Measurements from ENCODE around the gene NDE1. TPM values are rescaled to one million over a fixed set of nuclear protein-coding genes. Genes with fewer than 3 reads are reported as not detected.
A peak's percentile ranks its signal among the peaks of the same experiment; 100 is the strongest.
"Not testable (repeated sequence)": the region's sequence is repeated elsewhere in the genome, so short reads cannot be mapped to it uniquely, and the experiment has no call there.

The NDE1 gene
- total RNA-seq, 2 experiments from 2014 or later: 107 to 117 TPM

DNA sequence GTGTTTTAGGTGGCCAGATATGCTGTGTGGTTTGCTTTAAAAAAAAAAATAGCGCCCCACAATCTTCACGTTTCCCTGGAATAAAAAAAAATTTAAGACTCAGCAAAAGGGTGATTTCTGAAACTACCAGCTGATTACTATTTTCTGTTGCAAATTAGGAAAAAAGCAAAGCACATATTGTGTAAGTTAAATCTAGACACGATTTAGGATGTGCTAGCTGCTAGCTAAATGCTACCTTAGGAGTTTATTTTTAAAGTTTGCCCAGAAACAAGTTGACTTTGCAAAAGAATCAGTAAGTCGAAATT, 6.1 kb upstream of the NDE1 start:
- peaks cover 46% of the 10 kb centered on the region for H3K4me1 Mint-ChIP-seq
- ChIA-PET CTCF (interaction anchor here (0.7 to 1.4 kb wide), 8 partner anchors 9 to 218 kb away, joined by 3 to 5 read pairs (median 4); no protein-coding TSS in a partner anchor), POLR2A (no interaction called here)
- H3K9me3 Mint-ChIP-seq (ENCODE audit: low read depth): no peaks in the 10 kb centered on the region
- intact Hi-C loops (cut with DNase I, micrococcal nuclease): loop anchor here (1.0 to 10.0 kb wide), 11 partner anchors 53 to 1011 kb away; partner anchors contain the start of genes BFAR (in 2 of the 2), BMERB1 (in 1 of the 2), CEP20 (in 1 of the 2) and NTAN1 (in 1 of the 2)
- no peak for ATAC-seq
- no peaks in the 10 kb centered on the region for H3K27me3 Mint-ChIP-seq
- H3K27ac Mint-ChIP-seq: peak overlapping the region; percentile 98
- H3K36me3 Mint-ChIP-seq (ENCODE audit: low read depth): peaks cover 8% of the 10 kb centered on the region
- no peak for DNase-seq
- H3K4me3 Mint-ChIP-seq: peak overlapping the region; percentile 84

DNA sequence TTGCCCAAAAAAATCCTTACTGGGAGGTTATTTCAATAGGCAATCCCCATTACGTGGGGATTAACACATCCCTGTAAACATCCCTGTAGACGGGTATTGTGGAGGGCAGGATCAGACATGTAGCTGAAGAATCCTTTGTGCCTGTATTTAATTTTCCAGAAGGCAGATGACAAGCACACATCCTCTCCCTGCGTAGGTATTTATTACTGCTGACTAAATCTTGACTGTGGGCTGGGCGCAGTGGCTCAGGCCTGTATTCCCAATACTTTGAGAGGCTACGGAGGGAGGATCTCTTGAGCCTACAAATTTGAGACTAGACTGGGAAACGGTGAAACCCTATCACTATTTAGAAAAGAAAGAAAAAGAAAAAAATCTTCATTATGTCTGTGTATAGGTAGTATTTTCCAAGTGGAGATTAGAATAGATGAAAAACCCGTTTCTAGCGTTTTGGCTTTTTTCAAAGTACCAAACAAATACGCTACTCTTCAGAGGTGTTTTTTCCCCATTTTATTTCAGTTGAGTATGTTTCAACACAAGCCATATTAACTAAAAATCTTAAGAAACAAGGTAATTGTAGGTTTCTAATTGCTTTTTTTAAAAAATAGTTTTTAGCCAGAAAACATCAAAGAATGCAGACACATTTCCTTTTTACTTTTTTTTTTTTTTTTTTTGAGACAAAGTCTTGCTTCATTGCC, 5.6 kb upstream of the NDE1 start:
- peak overlapping the region; percentile 98 for H3K27ac Mint-ChIP-seq
- ATAC-seq: no peak

DNA sequence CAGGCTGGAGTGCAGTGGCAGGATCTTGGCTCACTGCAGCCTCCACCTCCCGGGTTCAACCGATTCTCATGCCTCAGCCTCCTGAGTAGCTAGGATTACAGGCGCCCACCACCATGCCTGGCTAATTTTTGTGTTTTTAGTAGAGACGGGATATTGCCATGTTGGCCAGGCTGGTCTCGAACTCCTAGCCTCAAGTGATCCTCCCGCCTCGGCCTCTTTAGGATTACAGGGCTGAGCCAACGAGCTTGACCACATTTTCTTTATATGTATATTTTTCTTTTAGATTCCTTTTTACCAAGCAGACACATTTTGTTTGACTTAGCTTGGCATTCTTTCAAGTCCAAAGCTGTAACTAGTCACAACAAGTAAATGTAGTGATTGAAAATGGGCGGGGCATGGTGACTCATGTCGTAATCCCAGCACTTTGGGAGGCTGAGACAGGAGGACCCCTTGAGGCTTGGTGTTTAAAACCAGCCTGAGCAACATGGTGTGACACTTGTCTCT, 5.0 kb upstream of the NDE1 start:
- POLR2A ChIA-PET: interaction anchor here (0.6 kb wide), 1 partner anchor 64 kb away, joined by 3 read pairs; no protein-coding TSS in a partner anchor
- DNase-seq: peak; percentile 76
- not testable (repeated sequence) for ATAC-seq; H3K9me3 Mint-ChIP-seq (ENCODE audit: low read depth); H3K27me3 Mint-ChIP-seq; H3K4me3 Mint-ChIP-seq; H3K36me3 Mint-ChIP-seq (ENCODE audit: low read depth)
- Mint-ChIP-seq H3K27ac (peak overlapping the region; percentile 55), H3K4me1 (peaks cover 40% of the 10 kb centered on the region)
- CTCF ChIA-PET: interaction anchor here (0.6 to 1.5 kb wide), 5 partner anchors 10 to 59 kb away, joined by 3 to 7 read pairs (median 4); no protein-coding TSS in a partner anchor
- intact Hi-C loops (cut with DNase I, micrococcal nuclease): loop anchor here (5.0 to 10.0 kb wide), 3 partner anchors 158 to 1010 kb away; partner anchors contain the start of genes BFAR (in 1 of the 2), NTAN1 (in 1 of the 2) and PARN (in 1 of the 2)

More for the DNA sequence above, 5.6 kb upstream of the NDE1 start:
- H3K27me3 Mint-ChIP-seq: no peaks in the 10 kb centered on the region
- CTCF ChIA-PET: interaction anchor here (0.7 to 1.5 kb wide), 10 partner anchors 9 to 218 kb away, joined by 3 to 7 read pairs (median 4); no protein-coding TSS in a partner anchor
- H3K4me1 Mint-ChIP-seq: peaks cover 42% of the 10 kb centered on the region
- no peaks in the 10 kb centered on the region for H3K9me3 Mint-ChIP-seq (ENCODE audit: low read depth)
- intact Hi-C loops (cut with DNase I, micrococcal nuclease): loop anchor here (5.0 to 10.0 kb wide), 3 partner anchors 157 to 1010 kb away; partner anchors contain the start of genes BFAR (in 1 of the 2), NTAN1 (in 1 of the 2) and PARN (in 1 of the 2)
- H3K36me3 Mint-ChIP-seq (ENCODE audit: low read depth): peaks cover 5% of the 10 kb centered on the region
- peak overlapping the region; percentile 84 for H3K4me3 Mint-ChIP-seq
- POLR2A ChIA-PET: interaction anchor here (0.6 kb wide), 1 partner anchor 64 kb away, joined by 3 read pairs; no protein-coding TSS in a partner anchor
- DNase-seq: no peak

DNA sequence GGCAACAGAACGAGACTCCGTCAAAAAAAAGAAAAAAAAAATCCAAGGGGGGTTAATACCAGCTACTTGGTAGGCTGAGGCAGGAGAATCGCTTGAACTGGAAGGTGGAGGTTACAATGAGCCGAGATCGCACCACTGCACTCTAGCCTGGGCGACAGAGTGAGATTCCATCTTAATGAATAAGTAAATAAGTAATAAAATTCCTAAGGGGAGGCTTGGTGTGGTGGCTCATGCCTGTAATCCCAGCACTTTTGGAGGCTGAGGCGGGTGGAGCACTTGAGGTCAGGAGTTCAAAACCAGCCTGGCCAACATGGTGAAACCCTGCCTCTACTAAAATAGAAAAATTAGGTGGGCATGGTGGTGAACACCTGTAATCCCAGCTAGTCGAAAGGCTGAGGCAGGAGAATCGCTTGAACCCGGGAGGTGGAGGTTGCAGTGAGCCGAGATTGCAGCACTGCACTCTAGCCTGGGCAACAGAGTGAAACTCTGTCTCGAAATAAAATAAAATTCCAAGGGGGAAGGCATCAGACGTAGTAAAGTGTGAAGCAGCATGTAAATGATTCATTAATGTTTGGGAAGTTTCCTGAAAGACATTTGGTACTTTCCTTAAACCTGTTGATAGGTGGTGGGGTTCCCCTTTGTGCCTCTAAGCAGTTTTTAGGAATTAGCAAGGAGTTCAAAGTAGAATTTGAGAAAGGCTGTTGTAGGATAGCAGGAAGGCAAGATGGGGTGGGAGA, 3.3 kb upstream of the NDE1 start:
- POLR2A ChIA-PET; ATAC-seq; H3K36me3 Mint-ChIP-seq (ENCODE audit: low read depth); H3K27ac Mint-ChIP-seq; H3K27me3 Mint-ChIP-seq; H3K9me3 Mint-ChIP-seq (ENCODE audit: low read depth); H3K4me3 Mint-ChIP-seq; DNase-seq: not testable (repeated sequence)
- intact Hi-C loops (cut with DNase I, micrococcal nuclease): loop anchor here (10.0 kb wide), 2 partner anchors 592 to 1012 kb away; partner anchors contain the start of genes BFAR (in 1 of the 2), NTAN1 (in 1 of the 2) and PARN (in 1 of the 2)
- CTCF ChIA-PET: interaction anchor here (0.7 kb wide), 1 partner anchor 12 kb away, joined by 4 read pairs; no protein-coding TSS in a partner anchor
- H3K4me1 Mint-ChIP-seq: peaks cover 26% of the 10 kb centered on the region

DNA sequence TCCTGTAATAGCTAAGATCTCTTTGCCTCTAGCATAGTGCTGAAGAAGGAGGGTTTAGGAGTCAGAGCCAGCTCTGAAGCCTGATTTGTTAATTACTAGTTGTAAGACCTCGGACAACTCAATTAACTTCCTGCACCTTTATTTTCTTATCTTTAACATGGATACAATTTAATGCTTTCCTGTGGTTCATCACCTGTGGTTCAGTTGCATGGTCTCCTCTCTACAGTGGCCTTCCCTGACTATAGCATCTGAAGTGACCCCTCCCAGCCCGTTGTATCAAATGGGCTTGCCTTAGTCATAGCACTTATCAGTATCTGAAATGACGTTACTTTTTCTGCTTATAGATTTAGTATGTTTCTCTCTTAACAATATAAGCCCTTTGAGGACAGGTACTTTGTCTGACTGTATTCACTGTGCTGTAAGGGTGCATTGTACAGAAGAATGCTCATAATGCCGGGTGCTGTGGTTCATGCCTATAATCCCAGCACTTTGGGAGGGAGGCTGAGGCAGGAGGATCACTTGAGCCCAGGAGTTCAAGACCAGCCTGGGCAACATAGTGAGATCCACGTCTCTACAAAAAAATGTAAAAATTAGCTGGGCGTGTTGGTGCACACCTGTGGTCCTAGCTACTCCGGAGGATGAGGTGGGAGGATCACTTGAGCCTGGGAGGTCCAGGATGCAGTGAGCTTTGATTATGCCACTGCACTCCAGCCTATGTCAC, 2.6 kb upstream of the NDE1 start:
- DNase-seq (no peak), ATAC-seq (no peak)
- ChIA-PET POLR2A (interaction anchor here (0.6 kb wide), 1 partner anchor 145 kb away, joined by 4 read pairs; no protein-coding TSS in a partner anchor), CTCF (interaction anchor here (0.5 to 0.7 kb wide), 2 partner anchors 11 to 31 kb away, joined by 3 to 4 read pairs; no protein-coding TSS in a partner anchor)
- Mint-ChIP-seq H3K36me3 (ENCODE audit: low read depth) (peaks cover 5% of the 10 kb centered on the region), H3K4me3 (no peak overlapping the region), H3K4me1 (peaks cover 30% of the 10 kb centered on the region), H3K9me3 (ENCODE audit: low read depth) (no peaks in the 10 kb centered on the region), H3K27ac (no peak overlapping the region), H3K27me3 (no peaks in the 10 kb centered on the region)
- intact Hi-C loops (cut with DNase I, micrococcal nuclease): loop anchor here (10.0 kb wide), 2 partner anchors 593 to 1013 kb away; partner anchors contain the start of genes BFAR (in 1 of the 2), NTAN1 (in 1 of the 2) and PARN (in 1 of the 2)

DNA sequence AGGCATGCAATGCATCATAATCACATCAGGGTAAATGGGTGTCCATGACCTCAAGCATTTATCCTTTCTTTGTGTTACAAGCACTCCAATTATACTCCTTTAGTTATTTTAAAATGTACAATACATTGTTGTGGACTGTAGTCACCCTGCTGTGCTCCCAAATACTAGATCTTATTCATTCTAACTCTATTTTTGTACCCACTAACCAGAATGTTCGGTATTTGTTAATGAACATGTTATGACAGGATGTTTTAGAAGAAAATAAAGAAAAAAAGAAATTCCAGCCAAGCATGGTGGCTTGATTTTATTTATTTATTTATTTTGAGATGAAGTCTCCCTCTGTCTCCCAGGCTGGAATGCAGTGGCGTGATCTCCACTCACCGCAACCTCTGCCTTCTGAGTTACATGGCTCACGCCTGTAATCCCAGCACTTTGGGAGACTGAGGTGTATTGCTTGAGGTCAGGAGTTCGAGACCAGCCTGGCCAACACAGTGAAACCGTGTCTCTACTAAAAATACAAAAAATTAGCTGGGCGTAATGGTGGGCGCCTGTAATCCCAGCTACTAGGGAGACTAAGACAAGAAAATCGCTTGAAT, 1.8 kb upstream of the NDE1 start:
- peak overlapping the region; percentile 70 for H3K27ac Mint-ChIP-seq
- intact Hi-C loops (cut with DNase I, micrococcal nuclease): loop anchor here (10.0 kb wide), 2 partner anchors 593 to 1013 kb away; partner anchors contain the start of genes BFAR (in 1 of the 2), NTAN1 (in 1 of the 2) and PARN (in 1 of the 2)
- no peak for ATAC-seq
- peaks cover 38% of the 10 kb centered on the region for H3K4me1 Mint-ChIP-seq
- DNase-seq: no peak
- H3K27me3 Mint-ChIP-seq: no peaks in the 10 kb centered on the region
- ChIA-PET POLR2A (no interaction called here), CTCF (no interaction called here)
- H3K9me3 Mint-ChIP-seq (ENCODE audit: low read depth): no peaks in the 10 kb centered on the region
- H3K4me3 Mint-ChIP-seq: no peak overlapping the region
- peaks cover 12% of the 10 kb centered on the region for H3K36me3 Mint-ChIP-seq (ENCODE audit: low read depth)

DNA sequence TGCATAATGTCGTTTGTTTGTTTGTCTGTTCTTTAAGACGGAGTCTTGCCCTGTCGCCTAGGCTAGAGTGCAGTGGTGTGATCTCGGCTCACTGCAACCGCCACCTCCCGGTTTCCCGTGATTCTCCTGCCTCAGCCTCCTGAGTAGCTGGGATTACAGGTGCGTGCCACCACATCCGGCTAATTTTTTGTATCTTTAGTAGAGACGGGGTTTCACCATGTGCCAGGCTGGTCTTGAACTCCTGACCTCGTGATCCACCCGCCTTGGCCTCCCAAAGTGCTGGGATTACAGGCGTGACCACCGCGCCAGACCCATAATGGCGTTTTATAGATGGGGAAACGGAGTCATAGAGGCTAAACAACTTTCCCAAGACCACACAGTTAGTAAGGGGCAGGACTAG, 734 bp upstream of the NDE1 start:
- CTCF ChIA-PET: interaction anchor here (0.6 to 1.0 kb wide), 2 partner anchors 11 to 172 kb away, joined by 4 read pairs; no protein-coding TSS in a partner anchor

DNA sequence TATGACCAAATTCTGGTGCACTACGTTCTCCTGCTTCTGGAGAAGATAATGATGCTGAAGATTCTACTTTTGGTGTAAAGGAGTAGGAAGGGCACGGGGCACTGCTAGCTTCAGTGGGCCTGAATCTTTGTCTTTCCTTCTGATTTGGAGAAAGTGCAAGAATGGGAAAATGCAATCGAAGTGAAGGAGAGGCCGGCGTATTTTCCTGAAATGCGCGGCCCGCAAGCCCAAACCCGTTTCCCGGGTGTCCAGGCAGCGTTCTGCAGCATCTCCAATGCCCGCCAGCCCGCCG, 372 bp upstream of the NDE1 start:
- ATAC-seq (no peak), DNase-seq (no peak)
- intact Hi-C loops (cut with DNase I, micrococcal nuclease): loop anchor here (1.0 to 10.0 kb wide), 6 partner anchors 23 to 1015 kb away; partner anchors contain the start of genes BFAR (in 1 of the 2), CEP20 (in 1 of the 2), NTAN1 (in 1 of the 2) and PARN (in 1 of the 2)
- POLR2A ChIA-PET: no interaction called here
- peak overlapping the region; percentile 90 for H3K27ac Mint-ChIP-seq
- H3K9me3 Mint-ChIP-seq (ENCODE audit: low read depth): no peaks in the 10 kb centered on the region
- H3K27me3 Mint-ChIP-seq: no peaks in the 10 kb centered on the region
- peak overlapping the region; percentile 100 for H3K4me3 Mint-ChIP-seq
- H3K36me3 Mint-ChIP-seq (ENCODE audit: low read depth): peaks cover 17% of the 10 kb centered on the region
- CTCF ChIA-PET: interaction anchor here (1.0 kb wide), 1 partner anchor 11 kb away, joined by 4 read pairs; no protein-coding TSS in a partner anchor
- peaks cover 32% of the 10 kb centered on the region for H3K4me1 Mint-ChIP-seq

More for the DNA sequence above, 734 bp upstream of the NDE1 start:
- Mint-ChIP-seq H3K36me3 (ENCODE audit: low read depth) (peaks cover 16% of the 10 kb centered on the region), H3K4me1 (peaks cover 34% of the 10 kb centered on the region), H3K4me3 (peak overlapping the region; percentile 100), H3K27ac (peak overlapping the region; percentile 90)
- intact Hi-C loops (cut with DNase I, micrococcal nuclease): loop anchor here (10.0 kb wide), 2 partner anchors 595 to 1015 kb away; partner anchors contain the start of genes BFAR (in 1 of the 2), NTAN1 (in 1 of the 2) and PARN (in 1 of the 2)
- POLR2A ChIA-PET; H3K9me3 Mint-ChIP-seq (ENCODE audit: low read depth); ATAC-seq; H3K27me3 Mint-ChIP-seq; DNase-seq: not testable (repeated sequence)

DNA sequence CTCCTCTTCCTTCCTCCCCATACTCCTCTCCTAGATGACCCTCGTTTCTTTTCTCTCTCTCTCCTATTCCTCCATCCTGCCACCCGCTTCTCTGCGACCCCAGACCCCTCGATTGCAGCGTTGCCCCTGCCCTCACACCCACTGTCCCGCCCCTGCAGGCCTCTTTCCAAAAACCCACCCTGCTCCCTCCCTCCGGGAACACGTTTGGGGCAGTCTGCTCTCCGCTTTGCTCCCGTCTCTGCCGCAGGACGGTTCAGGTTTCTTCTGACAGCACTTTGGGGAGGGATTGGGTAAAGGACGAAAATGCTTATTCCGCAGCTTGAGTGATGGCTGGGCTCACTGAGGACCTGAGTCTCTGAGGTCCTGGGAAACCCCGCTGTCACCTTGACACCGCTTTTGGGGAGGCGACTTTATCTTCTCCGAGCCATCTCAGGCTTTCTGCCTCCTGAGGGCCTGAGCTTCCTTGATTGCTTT, 690 bp downstream of the NDE1 start:
- ATAC-seq: peak; percentile 66
- H3K4me3 Mint-ChIP-seq: peak overlapping the region; percentile 100
- H3K27ac Mint-ChIP-seq: peak overlapping the region; percentile 99
- intact Hi-C loops (cut with DNase I, micrococcal nuclease): loop anchor here in 1 of 2 experiments (1.0 to 2.0 kb wide), 4 partner anchors 22 to 238 kb away; partner anchors contain the start of gene CEP20
- no peaks in the 10 kb centered on the region for H3K9me3 Mint-ChIP-seq (ENCODE audit: low read depth)
- ChIA-PET CTCF (interaction anchor here (1.1 to 1.2 kb wide), 2 partner anchors 15 to 30 kb away, joined by 3 to 4 read pairs; no protein-coding TSS in a partner anchor), POLR2A (no interaction called here)
- no peaks in the 10 kb centered on the region for H3K27me3 Mint-ChIP-seq
- peaks cover 28% of the 10 kb centered on the region for H3K4me1 Mint-ChIP-seq
- H3K36me3 Mint-ChIP-seq (ENCODE audit: low read depth): peaks cover 17% of the 10 kb centered on the region
- DNase-seq: peak; percentile 73
